Measurements from ENCODE around the gene CX3CR1. TPM values are rescaled to one million over a fixed set of nuclear protein-coding genes. Genes with fewer than 3 reads are reported as not detected.

CX3CR1 gene
- total and polyA plus RNA-seq, 2 donors (not counting 1 experiment from before 2014, with no cell fraction given) = 0.16 to 0.27 TPM

DNA sequence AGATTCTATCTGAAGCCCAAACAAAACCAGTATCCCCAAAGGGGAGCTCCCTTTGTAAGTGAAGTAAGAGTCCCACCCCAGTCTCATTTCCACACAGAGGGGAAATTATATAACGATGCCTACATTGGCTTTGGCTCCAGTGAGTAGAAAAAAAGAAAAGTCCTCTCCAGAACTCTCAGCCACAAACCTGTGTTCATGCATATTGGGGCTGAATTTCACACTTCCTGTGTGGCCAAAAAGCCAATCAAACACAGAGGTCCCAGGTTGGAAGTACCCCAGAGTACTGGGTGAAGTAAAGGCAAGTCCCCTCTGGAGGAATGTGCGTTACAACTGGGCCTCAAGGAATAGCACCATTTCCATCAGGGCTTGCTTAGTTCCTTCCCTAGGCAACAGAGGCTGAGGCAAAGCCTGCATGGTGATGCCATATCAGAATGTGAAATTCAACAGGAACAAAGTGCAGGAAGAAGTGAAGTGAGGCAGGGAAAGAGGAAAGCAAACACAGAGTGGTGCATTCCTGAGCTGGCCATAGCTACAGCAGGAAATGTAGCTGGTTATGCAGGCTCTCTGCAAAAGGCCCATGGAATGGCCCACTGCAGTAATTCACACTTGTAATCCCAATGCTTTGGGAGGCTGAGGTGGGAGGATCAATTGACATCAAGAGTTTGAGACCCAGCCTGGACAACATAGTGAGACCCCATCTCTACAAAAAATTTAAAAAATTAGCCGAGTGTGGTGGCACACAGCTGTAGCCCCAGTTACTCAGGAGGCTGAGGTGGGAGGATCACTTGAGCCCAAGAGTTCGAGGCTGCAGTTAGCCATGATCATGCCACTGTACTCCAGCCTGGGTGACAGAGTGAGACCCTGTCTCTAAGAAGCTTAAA, 16.6 kb upstream of the CX3CR1 start:
- H3K27ac Mint-ChIP-seq = no peak overlapping the region
- Histone ChIP-seq H3K79me2 (ENCODE audit: control insufficient read depth, insufficient read depth, low read length) (no peaks in the 10 kb centered on the region), H4K20me1 (ENCODE audit: control insufficient read depth, insufficient read depth, low read length, poor library complexity, severe bottlenecking) (no peaks in the 10 kb centered on the region), H2AFZ (ENCODE audit: insufficient read depth, low read depth, low read length, poor library complexity, severe bottlenecking) (no peak overlapping the region), H3K9ac (ENCODE audit: low read length) (no peak overlapping the region), H3K27ac (ENCODE audit: low read length in 2 of 2) (no peak overlapping the region), H3K27me3 (replicated peaks in 1 of 4; ENCODE audit: control extremely low read depth in 1 of 4, control insufficient read depth in 3 of 4, insufficient read depth in 4 of 4, low read length in 3 of 4) (peaks cover 0 to 7% (median 5%) of the 10 kb centered on the region in 4 experiments), H3K4me3 (ENCODE audit: control extremely low read depth in 1 of 5, extremely low read depth in 1 of 5, insufficient read depth in 1 of 5, low read depth in 2 of 5, low read length in 4 of 5) (no peak overlapping the region), H3K9me3 (ENCODE audit: control extremely low read depth in 1 of 3, control insufficient read depth in 2 of 3, insufficient read depth in 1 of 3, low read length in 2 of 3) (peaks cover 0 to 23% (median 21%) of the 10 kb centered on the region in 3 donors), H3K4me2 (replicated peaks; ENCODE audit: low read depth, low read length, poor library complexity, severe bottlenecking) (no peak overlapping the region), H3K4me1 (ENCODE audit: control insufficient read depth in 2 of 2, insufficient read depth in 2 of 2, low read length in 2 of 2) (no peaks in the 10 kb centered on the region), H3K36me3 (replicated peaks in 1 of 2; ENCODE audit: control extremely low read depth in 1 of 2, control insufficient read depth in 1 of 2, extremely low read depth in 1 of 2, insufficient read depth in 2 of 2, low read length in 1 of 2) (no peaks in the 10 kb centered on the region)
- H3K9me3 Mint-ChIP-seq (ENCODE audit: insufficient read depth) = peaks cover 9% of the 10 kb centered on the region
- no peak overlapping the region for H3K4me3 Mint-ChIP-seq
- CTCF ChIA-PET = interaction anchor here (31.5 kb wide), 1 partner anchor 95 kb away, joined by 1573 read pairs; the partner anchor contains the start of gene XIRP1
- H3K4me1 Mint-ChIP-seq = peaks cover 6% of the 10 kb centered on the region
- POLR2A ChIA-PET = no interaction called here
- DNase-seq = no peak
- peaks cover 24% of the 10 kb centered on the region for H3K27me3 Mint-ChIP-seq
- TF ChIP-seq, protein P1, sequence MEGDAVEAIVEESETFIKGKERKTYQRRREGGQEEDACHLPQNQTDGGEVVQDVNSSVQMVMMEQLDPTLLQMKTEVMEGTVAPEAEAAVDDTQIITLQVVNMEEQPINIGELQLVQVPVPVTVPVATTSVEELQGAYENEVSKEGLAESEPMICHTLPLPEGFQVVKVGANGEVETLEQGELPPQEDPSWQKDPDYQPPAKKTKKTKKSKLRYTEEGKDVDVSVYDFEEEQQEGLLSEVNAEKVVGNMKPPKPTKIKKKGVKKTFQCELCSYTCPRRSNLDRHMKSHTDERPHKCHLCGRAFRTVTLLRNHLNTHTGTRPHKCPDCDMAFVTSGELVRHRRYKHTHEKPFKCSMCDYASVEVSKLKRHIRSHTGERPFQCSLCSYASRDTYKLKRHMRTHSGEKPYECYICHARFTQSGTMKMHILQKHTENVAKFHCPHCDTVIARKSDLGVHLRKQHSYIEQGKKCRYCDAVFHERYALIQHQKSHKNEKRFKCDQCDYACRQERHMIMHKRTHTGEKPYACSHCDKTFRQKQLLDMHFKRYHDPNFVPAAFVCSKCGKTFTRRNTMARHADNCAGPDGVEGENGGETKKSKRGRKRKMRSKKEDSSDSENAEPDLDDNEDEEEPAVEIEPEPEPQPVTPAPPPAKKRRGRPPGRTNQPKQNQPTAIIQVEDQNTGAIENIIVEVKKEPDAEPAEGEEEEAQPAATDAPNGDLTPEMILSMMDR (IDR thresholded peaks at IDR 0.05) = no peak
- no peak for TF ChIP-seq EZH2 (IDR thresholded peaks at IDR 0.05; ENCODE audit: borderline replicate concordance, insufficient read depth, low read depth, low read length, poor library complexity, severe bottlenecking)
- intact Hi-C loops (cut with micrococcal nuclease) = no loop called here
- ATAC-seq (ENCODE audit: low read depth) = no peak
- WGBS (ENCODE audit: insufficient coverage) = 96% methylated on average over 3 of the region's 4 CpGs

Data from B cell (primary cell).